CD4-positive, alpha-beta T cell treated with Interferon gamma for 1 hour (primary cell): ENCODE data around the gene CCNY.
"Not testable (repeated sequence)": the region's sequence is repeated elsewhere in the genome, so short reads cannot be mapped to it uniquely, and the experiment has no call there.

Experiments used
- DNase-seq: peaks from one replicate; pipeline ENCODE4 v3.0.0-alpha.2; 2020

CCNY gene

DNA sequence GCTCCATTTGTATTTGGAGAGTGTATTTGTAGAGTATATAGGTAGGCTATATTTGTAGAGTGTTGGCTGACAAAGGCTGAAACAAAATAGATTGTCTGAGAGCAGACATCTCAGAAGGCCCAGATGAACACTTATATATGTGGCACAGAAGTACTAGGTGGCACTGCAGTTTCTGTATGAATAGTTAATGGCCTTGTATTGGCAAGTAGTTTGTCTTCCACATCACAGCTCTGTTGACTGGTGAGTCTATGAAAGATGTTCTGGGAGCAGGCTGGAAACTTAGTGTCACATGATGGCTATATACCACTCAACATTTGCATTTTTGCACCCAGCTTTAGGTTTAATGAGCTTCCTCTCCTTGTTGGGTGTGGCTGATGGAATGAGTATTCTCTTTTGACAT lies 51.9 kb downstream of the CCNY start:
- DNase-seq = no peak

DNA sequence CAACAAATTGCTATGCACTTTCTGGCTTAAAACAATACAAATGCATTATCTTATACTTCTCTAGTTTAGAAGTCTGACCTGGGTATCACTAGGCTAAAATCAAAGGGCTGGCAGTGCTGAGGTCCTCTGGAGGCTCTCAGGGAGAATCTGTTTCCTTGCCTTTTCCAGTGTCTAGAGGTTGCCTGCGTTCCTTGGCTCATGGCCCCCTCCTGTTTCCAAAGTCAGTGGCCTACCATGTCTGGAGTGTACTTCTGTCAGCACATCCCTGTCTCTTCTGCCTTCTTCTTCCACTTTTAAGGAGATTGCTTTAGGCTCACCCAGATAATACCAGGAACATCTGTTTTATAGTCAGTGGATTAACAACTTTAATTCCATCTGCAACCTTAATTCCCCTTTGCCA lies 52.4 kb downstream of the CCNY start:
- no peak for DNase-seq

DNA sequence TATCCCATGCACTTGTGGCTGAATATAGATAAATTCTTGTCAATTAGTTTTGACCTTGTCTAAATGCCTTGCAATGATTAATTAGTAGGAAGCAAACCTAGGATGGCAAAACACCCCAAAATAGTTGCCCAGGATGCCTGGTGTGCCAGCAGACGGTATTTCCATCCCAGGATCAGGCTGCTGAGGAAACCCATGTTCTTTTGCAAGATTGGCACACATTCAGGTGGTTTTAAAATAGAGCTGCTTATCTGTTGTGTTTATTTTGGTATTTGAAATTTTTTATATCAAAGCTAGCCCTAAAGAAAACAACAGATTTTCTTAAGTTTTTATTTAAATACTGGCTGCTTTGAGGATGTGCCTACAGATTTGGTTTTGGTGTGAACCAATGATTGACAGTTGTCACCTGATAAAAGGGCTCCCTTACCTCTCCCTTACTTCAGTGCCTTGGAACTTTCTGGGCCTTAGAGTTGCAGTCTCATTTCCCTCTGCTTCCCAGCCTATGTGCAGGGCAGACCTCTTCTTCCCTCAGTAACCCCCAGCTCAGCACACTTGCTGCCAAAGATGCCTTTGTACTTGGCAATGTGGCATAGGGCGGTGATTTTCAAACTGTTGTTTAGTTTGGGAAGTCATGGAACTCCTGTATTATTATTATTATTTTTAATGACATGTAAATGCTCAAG lies 54.0 kb downstream of the CCNY start:
- DNase-seq = no peak

DNA sequence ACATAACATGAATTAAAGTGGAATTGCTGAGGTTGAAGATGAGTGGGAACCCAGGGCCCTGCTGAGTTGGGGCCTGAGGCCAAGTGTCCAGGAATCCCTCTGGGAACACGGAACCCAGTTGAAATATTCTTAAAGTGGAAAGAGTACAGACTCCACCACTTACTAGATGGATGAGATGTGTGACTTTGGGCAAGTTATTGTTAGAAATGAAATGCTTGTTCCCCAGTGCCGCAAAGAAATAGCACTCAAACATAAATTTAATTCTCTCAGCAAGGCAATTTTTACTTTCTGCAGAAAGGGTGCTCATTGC lies 54.5 kb downstream of the CCNY start:
- DNase-seq = no peak

DNA sequence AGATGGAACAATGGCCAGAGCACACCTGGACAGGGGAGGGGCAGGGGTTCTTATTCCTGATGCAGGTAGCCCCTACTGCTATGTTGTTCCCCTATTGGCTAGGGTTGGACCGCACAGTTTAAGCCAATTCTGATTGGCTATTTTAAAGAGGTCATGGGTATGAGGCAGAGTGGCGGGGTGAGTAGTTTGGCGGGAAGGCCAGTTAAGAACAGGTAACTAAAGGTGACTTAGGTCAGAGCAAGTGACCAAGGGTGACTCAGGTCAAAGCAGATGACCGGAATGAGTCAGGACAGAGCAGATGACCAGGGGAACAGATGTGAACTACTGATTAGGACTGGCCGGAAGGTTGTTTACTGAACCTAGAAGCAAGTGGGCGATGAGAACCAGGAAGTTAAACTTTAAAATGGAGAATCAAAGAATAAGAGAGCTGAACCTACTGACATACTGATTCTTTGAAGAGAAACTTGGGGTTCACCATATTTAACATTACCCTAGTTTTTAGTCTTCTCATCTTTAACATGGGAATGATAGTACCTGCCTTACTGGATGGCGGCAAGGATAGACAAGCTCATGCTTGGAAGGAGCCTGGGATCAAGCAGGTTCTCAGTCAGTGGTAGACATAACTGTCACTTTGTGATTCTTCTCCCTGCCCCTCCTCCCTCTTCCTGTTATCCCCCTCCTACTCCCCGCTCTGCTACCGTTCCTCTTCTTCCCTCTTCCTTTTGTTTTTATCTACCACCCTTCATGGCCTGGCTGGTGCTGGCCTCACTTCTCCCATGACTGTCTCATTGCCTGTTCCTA lies 55.0 kb downstream of the CCNY start:
- DNase-seq = no peak

DNA sequence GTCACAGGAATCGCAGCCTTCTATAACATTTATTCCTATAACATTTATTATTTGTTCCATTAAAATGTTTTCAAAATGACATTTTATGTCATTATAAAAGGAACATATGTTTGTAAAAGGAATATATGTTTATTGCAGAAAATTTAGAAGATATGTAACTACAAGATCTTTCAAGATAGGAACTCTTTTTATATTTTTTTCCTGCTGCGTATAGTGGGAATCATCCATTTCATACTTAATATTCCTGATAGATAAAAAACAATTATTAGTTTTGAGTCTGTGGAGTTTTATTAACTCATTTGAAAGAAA lies 55.6 kb downstream of the CCNY start:
- DNase-seq = no peak

DNA sequence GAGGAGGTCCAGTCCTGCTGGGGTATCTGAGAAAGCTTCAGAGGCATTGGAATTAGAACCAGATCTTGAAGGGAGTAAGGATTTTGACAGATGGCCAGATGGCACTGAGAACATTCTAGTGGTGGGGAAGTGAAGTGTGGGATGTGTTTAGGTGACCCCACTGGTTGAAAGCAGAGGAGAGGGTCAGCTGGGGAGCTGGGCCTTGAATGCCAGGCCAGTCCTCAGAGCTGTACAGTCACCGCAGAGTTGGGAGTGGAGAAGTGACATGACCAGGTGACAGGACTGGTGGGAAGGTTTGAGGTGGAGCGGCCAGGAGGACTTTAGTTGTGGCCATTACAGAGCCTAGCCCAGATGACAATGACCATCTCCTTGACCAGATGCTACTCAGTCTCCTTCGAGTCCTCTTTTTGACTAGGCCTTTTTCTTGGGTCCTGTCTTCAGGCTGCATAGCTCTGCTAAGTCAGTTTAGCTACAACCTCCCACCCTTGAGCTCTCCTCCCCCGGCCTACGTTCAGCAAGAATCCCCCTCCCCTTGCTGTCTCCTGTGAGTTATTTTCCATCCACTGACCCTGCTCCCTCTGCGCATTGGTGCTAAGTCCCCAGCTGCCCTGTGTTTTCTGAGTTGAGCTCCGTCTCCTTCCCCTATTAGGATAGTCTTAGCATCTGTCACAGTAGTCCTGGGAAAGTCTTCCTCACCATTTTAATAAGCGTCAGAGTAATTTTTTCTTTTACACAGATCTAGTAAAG lies 56.3 kb downstream of the CCNY start:
- DNase-seq = no peak

DNA sequence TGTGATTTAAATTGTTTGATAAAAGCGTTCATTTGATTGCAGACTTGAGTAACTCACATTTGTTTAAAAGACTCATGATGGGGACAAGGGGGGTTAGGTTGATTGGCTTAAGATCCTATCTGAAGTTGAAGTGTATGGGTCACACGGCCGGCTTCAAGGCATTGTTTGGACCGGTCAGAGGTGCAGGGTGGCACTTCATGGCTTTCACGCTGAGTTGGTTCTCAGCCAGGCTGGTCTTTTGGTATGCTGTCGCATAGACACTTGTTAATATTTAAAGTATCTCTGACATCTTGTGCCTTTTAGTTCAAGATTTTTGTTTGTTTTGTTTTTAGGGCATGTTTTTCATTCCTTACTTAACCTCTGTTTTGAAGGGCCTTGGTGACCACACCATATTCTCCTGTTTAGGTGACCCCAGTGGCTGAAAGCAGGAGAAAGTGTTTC lies 58.1 kb downstream of the CCNY start:
- DNase-seq = no peak

DNA sequence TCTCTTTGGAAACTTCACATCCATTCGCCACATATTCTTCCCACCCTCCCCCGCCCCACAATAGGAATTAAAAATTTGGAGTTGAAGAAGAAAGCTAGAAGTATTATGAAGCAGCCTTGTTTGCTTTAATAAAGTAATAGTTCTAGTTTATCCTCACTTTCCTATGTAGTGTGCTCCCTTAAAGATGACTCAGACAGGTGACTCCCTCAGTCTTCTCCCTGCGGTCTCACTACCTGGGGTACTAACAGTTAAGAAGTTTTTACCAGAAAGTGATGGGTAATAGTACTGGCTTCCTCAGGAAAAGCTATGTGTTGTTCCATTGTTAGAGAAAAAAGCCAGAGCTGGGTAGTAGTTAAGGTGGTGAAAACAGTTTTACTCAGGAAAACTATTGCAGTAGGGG lies 58.6 kb downstream of the CCNY start:
- no peak for DNase-seq

DNA sequence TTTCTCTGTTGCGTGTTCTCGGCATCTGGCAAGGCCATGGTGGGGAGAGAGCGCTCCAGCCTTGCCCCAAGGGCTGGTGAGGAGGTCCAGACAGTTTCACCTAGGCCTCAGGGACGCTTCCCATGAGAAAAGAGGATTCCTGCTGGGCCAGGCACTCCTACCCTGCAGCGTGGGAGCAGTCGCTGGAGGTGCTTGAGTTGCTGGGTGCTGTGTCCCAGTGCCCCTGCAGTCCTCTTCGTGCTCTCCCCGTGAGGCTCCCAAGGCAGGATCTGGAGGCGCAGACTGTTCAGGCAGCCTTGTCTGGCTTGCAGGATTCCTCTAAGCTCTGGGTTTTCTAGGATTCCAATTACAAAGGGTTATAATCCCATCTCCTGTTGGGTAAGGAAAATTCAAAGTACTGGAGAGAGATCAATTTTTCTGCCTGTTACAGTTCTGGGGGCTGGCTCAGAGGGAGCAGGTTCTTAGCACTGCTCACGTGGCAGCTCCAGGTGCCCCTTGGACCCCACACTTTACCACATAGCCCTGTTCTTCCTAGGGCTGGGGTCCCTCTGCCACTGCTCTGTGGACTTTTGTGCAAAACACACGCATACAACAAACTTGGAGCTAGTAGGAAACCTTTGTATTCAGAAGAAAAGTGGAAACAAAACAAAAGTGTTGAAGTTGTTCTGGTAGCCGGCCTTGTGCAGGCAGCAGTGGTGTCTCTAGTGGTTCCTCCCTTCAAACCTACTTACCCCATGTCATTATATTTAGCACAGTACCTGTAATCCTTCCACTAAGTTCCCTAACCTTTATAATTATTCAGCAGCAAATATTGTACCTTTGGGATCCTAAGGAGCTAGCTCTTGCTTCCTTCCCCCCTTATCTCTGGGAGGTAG lies 60.5 kb downstream of the CCNY start:
- DNase-seq = no peak

DNA sequence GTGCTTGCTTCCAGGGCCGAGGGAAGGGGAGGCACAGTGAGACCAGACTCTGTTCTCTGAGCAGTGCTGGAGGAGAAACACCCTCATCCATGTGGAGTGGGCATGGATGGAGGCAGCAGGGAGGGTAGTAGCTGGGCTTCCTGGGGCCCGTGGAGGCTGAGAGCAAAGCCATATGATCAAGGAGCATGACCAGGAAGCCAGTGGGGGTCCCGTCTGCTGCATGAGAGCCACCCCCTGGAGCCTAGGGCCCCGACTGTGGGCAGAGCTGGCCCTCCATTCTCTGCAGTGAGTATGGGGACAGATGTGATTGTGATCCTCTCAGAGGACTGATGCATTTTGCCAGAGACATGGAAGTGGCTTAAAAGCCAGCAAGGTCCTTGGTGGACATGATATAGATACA lies 61.6 kb downstream of the CCNY start:
- no peak for DNase-seq

DNA sequence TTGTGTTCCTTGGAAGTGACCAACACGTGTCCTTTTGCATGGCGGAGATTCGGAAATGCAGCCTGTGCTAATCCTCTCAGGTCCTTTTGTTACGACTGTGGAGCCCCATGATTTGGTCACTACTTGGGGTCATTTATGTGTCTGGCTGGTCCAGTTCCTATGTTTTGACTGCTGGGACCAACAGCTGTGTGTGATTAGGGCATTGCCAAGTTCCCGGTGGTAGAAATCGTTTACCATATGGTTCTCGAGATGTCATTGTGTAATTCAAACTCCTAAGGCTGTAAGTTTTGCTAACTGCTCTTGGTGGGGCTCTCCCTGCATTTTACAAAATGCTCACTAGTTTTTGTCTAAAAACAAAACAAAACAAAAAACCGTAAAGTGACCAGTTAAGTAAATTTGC lies 62.0 kb downstream of the CCNY start:
- no peak for DNase-seq

DNA sequence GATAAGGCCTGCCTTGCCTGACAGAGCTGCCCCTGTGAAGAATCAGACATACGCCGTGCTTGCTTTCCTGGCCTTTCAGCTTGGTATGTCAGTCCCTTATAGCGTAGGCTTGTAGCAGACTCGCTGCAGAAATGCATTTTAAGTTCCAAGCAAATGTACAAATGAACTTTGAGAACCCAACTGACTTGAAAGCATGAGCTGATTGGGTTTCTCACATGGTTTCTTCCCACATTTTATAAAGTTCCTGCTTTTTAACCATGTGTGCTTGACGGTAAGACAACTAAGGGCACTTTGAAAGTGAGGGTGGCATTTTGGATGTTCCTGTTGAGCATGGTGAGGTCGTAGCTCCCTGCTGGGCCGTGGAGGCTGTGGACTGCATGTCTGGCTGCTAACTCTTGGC lies 62.6 kb downstream of the CCNY start:
- no peak for DNase-seq

DNA sequence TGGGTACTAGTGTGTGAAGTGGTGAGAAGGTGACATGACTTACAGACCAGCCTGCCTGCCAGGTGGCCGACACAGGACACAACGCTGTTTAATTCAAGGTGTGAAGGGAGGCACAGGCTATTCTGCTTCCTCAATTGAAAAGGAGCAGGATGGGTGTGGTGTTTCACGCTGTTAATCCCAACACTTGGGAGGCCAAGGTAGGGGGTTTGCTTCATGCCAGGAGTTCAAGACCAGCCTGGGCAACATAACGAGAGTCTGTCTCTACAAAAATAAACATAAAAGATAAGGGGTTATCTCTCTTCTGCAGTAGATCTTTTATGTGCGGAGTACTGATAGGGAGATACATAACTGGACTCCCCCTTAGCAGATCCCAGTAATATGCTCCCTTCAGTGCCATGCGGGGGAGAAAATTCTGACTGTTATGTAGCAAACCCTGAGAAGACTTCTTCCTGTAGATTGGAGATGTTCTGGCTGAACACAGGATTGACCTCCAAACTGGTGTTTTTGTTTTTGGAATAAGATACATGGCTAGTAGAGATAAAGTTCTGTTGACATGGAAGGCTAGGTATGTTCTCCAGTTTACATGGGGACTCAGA lies 63.2 kb downstream of the CCNY start:
- no peak for DNase-seq

DNA sequence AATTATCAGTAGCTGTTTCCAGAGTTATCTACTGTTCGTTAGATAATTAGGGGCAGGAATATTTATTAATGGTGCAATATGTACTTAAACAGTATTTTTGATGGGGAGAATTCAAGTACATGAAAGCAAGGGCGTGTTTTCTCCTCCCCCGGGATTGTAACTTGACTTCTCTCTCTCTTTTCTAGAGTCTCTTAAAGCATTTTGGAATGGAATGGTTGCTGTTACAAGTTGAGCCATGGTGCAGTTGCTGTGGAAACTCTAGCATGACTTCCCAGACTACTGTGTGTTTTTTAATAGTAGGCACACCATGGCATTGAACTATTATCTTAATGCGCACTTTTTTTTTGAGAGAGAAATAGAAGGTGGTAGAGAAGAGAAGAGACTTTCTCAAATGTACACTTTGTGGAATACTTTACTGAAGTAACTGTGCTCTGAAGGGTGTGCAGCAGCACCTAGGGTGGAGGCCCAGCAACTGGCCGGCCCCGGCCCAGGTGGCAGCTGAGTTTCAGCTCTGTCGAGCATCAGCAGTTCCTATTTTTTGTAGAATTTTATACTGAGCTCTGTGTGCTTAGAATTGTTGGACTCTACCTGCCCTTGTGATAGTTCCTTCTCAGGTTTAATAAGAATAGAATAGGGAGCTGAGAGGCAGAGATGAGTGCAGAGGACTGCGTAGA lies 64.4 kb downstream of the CCNY start:
- DNase-seq = no peak

DNA sequence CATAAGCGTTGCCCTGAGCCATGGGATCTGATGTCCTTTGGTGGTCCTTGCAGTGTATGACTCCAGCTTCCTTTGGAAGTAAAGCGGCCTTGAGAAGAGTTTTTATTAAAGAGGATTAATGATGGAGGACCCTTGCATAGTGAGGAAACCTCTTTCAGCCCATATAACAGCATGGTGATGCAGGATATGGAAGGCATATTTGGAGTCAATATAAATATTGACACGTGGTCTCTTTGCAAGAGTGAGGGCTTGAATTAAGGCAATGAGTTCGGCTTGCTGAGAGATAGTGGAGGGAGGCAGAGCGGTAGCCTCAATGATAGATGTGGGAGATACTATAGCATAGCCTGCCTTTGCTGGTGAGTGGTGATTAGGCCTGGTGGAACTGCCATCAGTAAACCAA lies 67.2 kb downstream of the CCNY start:
- DNase-seq = not testable (repeated sequence)

DNA sequence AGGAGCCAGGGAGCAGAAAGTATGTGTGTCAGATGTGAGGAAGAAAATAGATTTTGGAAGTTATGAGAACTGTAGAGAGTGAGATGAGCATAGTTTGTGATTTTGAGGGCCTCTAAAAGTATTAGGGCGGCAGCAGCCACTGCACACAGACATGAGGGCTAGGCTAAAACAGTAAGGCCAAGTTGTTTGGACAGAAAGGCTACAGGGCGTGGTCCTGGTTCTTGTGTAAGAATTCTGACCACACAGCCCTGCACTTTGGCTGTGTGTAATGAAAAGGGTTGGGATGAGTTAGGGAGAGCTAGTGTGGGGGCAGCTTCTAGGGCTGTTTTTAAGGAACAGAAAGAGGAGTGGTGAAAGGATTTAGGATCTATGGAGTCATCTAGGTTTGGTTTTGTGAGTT lies 67.8 kb downstream of the CCNY start:
- DNase-seq = not testable (repeated sequence)

DNA sequence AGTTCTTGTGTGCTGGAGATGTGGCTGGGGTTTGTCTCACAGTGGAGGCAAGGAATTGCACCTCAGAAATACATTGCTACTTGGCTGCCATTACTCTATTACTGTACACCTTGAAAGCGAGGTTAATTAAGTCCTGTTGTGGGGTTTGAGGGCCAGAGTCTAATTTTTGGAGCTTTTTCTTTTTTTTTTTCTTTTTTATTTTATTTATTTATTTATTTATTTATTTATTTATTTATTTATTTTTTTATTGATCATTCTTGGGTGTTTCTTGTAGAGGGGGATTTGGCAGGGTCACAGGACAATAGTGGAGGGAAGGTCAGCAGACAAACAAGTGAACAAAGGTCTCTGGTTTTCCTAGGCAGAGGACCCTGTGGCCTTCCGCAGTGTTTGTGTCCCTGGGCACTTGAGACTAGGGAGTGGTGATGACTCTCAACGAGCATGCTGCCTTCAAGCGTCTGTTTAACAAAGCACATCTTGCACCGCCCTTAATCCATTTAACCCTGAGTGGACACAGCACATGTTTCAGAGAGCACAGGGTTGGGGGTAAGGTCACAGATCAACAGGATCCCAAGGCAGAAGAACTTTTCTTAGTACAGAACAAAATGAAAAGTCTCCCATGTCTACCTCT lies 69.8 kb downstream of the CCNY start:
- DNase-seq = not testable (repeated sequence)

DNA sequence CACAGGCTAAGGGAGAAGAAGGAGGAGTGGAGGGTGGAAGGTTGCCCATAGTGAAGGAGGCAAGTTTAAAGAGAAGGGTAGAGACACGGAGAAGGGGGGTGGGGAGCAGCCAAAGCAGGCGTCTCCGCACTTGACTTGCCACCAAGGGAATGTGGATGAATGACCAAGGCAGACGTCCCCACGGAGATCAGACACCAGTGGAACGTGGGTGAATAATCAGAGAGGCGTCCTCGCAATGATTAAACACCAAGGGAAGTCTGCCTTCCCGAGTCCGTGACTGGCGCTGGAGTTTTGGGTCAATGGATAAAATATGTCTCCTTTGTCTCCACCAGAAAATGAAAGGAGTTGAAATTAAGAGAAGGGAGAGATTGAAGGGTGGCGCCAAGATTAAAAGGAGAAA lies 71.4 kb downstream of the CCNY start:
- not testable (repeated sequence) for DNase-seq

DNA sequence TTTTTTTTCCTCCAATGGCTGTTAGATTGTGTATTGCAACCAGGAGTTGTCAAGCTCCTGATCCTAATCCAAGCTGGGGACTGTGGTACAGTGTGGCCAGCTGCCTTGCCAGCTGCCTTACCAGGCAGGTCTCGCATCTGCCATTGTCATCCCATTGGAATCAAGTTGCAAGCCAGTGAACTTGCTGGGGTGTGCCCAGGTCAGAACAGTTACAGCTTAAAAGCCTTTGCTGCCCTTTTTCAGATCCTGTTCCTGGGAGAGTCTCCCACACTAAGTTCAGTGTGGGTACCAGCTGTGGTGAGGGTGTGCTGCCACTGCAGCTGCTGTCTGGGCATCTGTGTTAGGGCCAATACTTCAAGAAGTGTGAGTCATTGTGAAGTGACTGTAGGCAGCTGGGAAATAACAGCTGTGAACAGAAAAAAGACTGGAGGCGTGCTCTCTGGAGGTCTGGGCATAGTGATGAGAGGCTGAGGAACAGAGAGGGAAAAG lies 72.8 kb downstream of the CCNY start:
- DNase-seq = no peak

DNA sequence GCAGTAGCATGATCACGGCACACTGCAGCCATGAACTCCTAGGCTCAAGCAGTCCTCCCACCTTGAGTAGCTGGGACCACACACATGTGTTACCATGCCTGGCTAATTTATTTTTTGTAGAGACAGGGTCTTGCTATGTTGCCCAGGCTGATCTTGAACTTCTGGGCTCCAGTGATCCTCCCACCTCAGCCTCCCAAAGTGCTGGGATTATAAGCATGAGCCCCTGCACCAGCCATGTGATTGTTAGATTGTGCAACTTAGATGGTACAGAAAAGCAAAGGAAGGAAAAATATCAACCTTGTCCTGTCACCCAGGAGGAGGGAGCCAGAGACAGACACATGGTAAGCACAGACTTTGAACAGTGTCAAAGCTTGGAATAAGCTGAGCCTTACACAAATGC lies 73.5 kb downstream of the CCNY start:
- no peak for DNase-seq
